K562 (cell line): Measurements from ENCODE around the gene STX2. TPM values are rescaled to one million over a fixed set of nuclear protein-coding genes. Genes with fewer than 3 reads are reported as not detected.

ENCODE experiments used
- MCM5 ChIP-seq: fragments of 450-650 bp; IDR thresholded peaks from 2 replicates; pipeline ENCODE4 v1.6.1; 2016; ENCODE audit warnings: low read depth
- MGA ChIP-seq: fragments of 450-650 bp; IDR thresholded peaks from 2 replicates; pipeline ENCODE4 v1.6.1; 2016; ENCODE audit warnings: mild to moderate bottlenecking, moderate library complexity
- MYC ChIP-seq, 2 experiments: fragments of 250-450 bp in 1 of 2; sonication (Bioruptor Pico) in 1 of 2; IDR thresholded peaks; 2 replicates each; pipeline versions ENCODE4 v1.5.1 to v1.6.1; 2012 to 2021; ENCODE audit warnings: low read depth in 2 of 2, borderline replicate concordance in 1 of 2, improper control_type of control experiment in 1 of 2, low read length in 1 of 2, mild to moderate bottlenecking in 1 of 2, moderate library complexity in 1 of 2
- MYNN ChIP-seq, 2 experiments: sonication (generic); formaldehyde crosslinking in 1 of 2; IDR thresholded peaks; 2 replicates each; pipeline versions ENCODE4 v1.5.0 to v1.6.1; 2016 to 2020; ENCODE audit warnings: antibody characterized with exemption in 1 of 2, missing genetic modification reagents in 1 of 2
- POLR2A ChIP-seq: fragments of 450-650 bp; conservative IDR thresholded peaks from 2 replicates; pipeline ENCODE4 v1.6.1; 2016
- POLR2G ChIP-seq: fragments of 200-400 bp; formaldehyde crosslinking; IDR thresholded peaks from 2 replicates; pipeline ENCODE4 v1.6.1; 2017; ENCODE audit warnings: low read depth, mild to moderate bottlenecking, antibody characterized with exemption, low read length, moderate library complexity
- RBBP5 ChIP-seq: fragments of 200-600 bp; sonication (generic); IDR thresholded peaks from 2 replicates; pipeline ENCODE4 v1.6.1; 2012; ENCODE audit warnings: borderline replicate concordance, mild to moderate bottlenecking, low read length, control low read depth, inconsistent platforms; ENCODE audit not compliant: insufficient read depth, poor library complexity, severe bottlenecking
- RFX1 ChIP-seq: fragments of 450-650 bp; IDR thresholded peaks from 2 replicates; pipeline ENCODE4 v1.6.1; 2016; ENCODE audit warnings: mild to moderate bottlenecking, moderate library complexity
- TEAD4 ChIP-seq, 2 experiments: sonication (generic) in 1 of 2; formaldehyde crosslinking in 1 of 2; IDR thresholded peaks; 2 replicates each; pipeline versions ENCODE4 v1.6.1 to v1.8.0; 2012 to 2022; ENCODE audit warnings: borderline replicate concordance in 1 of 2, inconsistent platforms in 1 of 2, low read length in 1 of 2, mild to moderate bottlenecking in 1 of 2, missing genetic modification reagents in 1 of 2
- TGIF2 ChIP-seq: sonication (generic); formaldehyde crosslinking; IDR thresholded peaks from 2 replicates; pipeline ENCODE4 v1.8.1; 2022; ENCODE audit warnings: mild to moderate bottlenecking, missing genetic modification reagents, moderate library complexity
- ZNF449 ChIP-seq: fragments of 250-450 bp; sonication (Bioruptor Pico); IDR thresholded peaks from 2 replicates; pipeline ENCODE4 v1.8.0; 2022; ENCODE audit warnings: moderate library complexity, mild to moderate bottlenecking, inconsistent platforms
- ZNF79 ChIP-seq: fragments of 250-450 bp; sonication (Bioruptor Pico); IDR thresholded peaks from 2 replicates; pipeline ENCODE4 v1.4.0; 2020; ENCODE audit warnings: low read depth, mild to moderate bottlenecking, moderate library complexity
- polyA plus RNA-seq, 8 experiments: library from polyadenylated mRNA; depleted of rRNA in 4 of 8; stranded (reverse) in 5 of 8; unstranded in 3 of 8; fragments of >200 nt; fragmentation: Nextera tagmentation in 2 of 8; fragmentation: Illumina TruSeq in 1 of 8; extraction: Ambion mirVana in 2 of 8; extraction: Trizol in 1 of 8; gene quantifications; 2 replicates each; pipeline versions ENCODE4 v1.2.1 to v1.2.3, GENCODE V29; 2011 to 2014; ENCODE audit warnings: inconsistent platforms in 1 of 8, missing spikeins in 1 of 8
- total RNA-seq, 7 experiments: library from RNA; depleted of rRNA in 6 of 7; stranded (reverse); fragments of >200 nt in 6 of 7; fragmentation: Illumina TruSeq in 2 of 7; extraction: Trizol in 2 of 7; gene quantifications; 2 replicates each; pipeline versions ENCODE4 v1.2.1 to v1.2.3, GENCODE V29; 2011 to 2021; ENCODE audit warnings: low replicate concordance in 1 of 7

Gene STX2
- total and polyA plus RNA-seq, 9 of the 15 experiments (the other 6 are each of a cell fraction or from before 2014, with no cell fraction given) = 22.2 to 54.6 (median 30.8) TPM

- TF ChIP-seq MGA = peak; percentile 58; the same call in 1 of the 2 replicates
- no peak for TF ChIP-seq ZNF449
- TF ChIP-seq RFX1 = peak; percentile 41; the same call in 1 of the 2 replicates
- TF ChIP-seq RBBP5 = peak; percentile 8
- peak; percentile 66; the same call in 1 of the 2 replicates for TF ChIP-seq MYC (IDR thresholded peaks at IDR 0.05; ENCODE audit: low read depth, low read length)
- no peak for TF ChIP-seq MYC (CRISPR knock-in tag; IDR thresholded peaks at IDR 0.05; ENCODE audit: borderline replicate concordance, low read depth)
- no peak for TF ChIP-seq MCM5
- no peak for TF ChIP-seq ZNF79 (CRISPR knock-in tag)
- TF ChIP-seq POLR2G = peak; percentile 28; the same call in 1 of the 2 replicates
- no peak for TF ChIP-seq TGIF2 (CRISPR knock-in tag)
- TF ChIP-seq MYNN (IDR thresholded peaks at IDR 0.05) = peak; percentile 69; the same call in 1 of the 2 replicates
- TF ChIP-seq MYNN (CRISPR knock-in tag; IDR thresholded peaks at IDR 0.05) = no peak
- peak; percentile 13; the same call in 1 of the 2 replicates for TF ChIP-seq TEAD4 (IDR thresholded peaks at IDR 0.05; ENCODE audit: low read length)
- no peak for TF ChIP-seq TEAD4 (CRISPR knock-in tag; IDR thresholded peaks at IDR 0.05; ENCODE audit: borderline replicate concordance)
- TF ChIP-seq POLR2A = peak; percentile 80
Observed at GRCh38 chr12:130878193-130879185, 39.4 kb upstream of the STX2 start (continued).
